Psoas muscle (tissue), 8 donors: Measurements from ENCODE around the gene FBLN5. TPM values are rescaled to one million over a fixed set of nuclear protein-coding genes. Genes with fewer than 3 reads are reported as not detected.

ENCODE experiments used
- ATAC-seq, 4 donors: fragments of 200-7000 bp; cut with Tn5 transposase; one replicate each; pipeline ENCODE4 v1.9.1; 2020; ENCODE audit warnings: moderate library complexity in 3 of 4, mild to moderate bottlenecking in 2 of 4
- DNase-seq, 2 donors: peaks; one replicate each; pipeline ENCODE4 v3.0.0-alpha.2; 2020
- H3K27ac ChIP-seq: fragments of 200-600 bp; one replicate; pipeline ENCODE4 v1.8.0; 2022
- H3K27me3 ChIP-seq, 3 donors: fragments of 200-600 bp in 1 of 3; one replicate each; pipeline versions ENCODE4 v1.6.1 to v1.8.0; 2013 to 2022; ENCODE audit warnings: low read length in 2 of 3, mild to moderate bottlenecking in 2 of 3, moderate library complexity in 1 of 3; ENCODE audit not compliant: insufficient read depth in 3 of 3
- H3K36me3 ChIP-seq, 2 donors: fragments of 200-600 bp in 1 of 2; one replicate each; pipeline versions ENCODE4 v1.6.1 to v1.8.0; 2013 to 2022; ENCODE audit warnings: low read depth in 1 of 2, mild to moderate bottlenecking in 1 of 2, moderate library complexity in 1 of 2; ENCODE audit not compliant: insufficient read depth in 1 of 2
- H3K4me1 ChIP-seq: fragments of 200-600 bp; one replicate; pipeline ENCODE4 v1.8.0; 2022
- H3K4me3 ChIP-seq: fragments of 200-600 bp; one replicate; pipeline ENCODE4 v1.8.0; 2022; ENCODE audit warnings: mild to moderate bottlenecking
- H3K9me3 ChIP-seq: fragments of 200-600 bp; one replicate; pipeline ENCODE4 v1.8.0; 2022
- WGBS, 3 donors: extraction: QIAGEN DNeasy Blood & Tissue Kit; methylation state at CpG; one replicate each; pipeline versions ENCODE4 v1.1.6 to v1.1.7; 2013; 5-methylcytosine and 5-hydroxymethylcytosine counted together
- intact Hi-C, 2 donors: fragments of 100-400 bp; cut with DNase I; formaldehyde crosslinking; loops; one replicate each; pipeline versions ENCODE4 v1.11.0 to v1.14.2; 2022
- polyA plus RNA-seq, 3 donors: library from polyadenylated mRNA; stranded (reverse); fragments of 200-250 nt; gene quantifications; one replicate each; pipeline ENCODE4 v1.2.3, GENCODE V29; 2013
- total RNA-seq, 4 donors: library from RNA; stranded (reverse); fragmentation: NEBNext Ultra II Directional in 2 of 4; extraction: Animal tissue kit (Norgen Biotek cat#: 25700) in 2 of 4; gene quantifications; one replicate each; pipeline versions ENCODE4 v1.2.1 to v1.2.4, GENCODE V29; 2021 to 2023
- TF ChIP-seq, protein P1 (sequence below): fragments of 200-600 bp; IDR thresholded peaks from one replicate; pipeline ENCODE4 v1.8.0; 2022; ENCODE audit warnings: antibody characterized with exemption
- donor health status: healthy with polysubstance abuse.
- donor health status: DM: no; HTN: no; CAD: no; lungs with moderate emphysema.
- donor health status: Bipolar disorder and iron deficiency.
- donor health status: healthy.
- donor health status: DM: yes; HTN: yes; CAD: no.
- donor health status: DM: no; HTN: no; CAD: no.
- donor health status: DM: no; HTN: no; CAD: no.
- donor health status: DM: yes; HTN: yes; CAD: no.

Gene FBLN5
- total and polyA plus RNA-seq, 7 donors = 12.3 to 37.8 (median 16.7) TPM

DNA sequence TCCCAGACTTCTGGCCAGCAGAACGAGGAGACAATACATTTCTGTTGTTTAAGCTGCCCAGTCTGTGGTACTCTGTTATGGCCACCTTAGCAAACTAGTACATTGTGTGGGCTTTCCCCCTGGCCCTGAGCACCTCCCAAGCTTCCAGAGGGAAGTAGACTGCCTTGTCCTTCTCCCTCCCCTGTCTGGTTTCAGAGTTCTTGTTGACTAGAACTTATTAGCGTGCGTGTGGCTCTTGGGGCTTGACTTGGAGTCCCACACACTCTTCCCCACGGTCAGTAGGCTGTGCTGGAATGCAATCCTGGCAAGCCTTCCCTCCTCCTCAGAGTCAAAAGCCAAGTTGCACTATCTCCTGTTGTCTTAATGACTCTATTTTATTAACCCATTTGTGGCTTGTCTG, 27.7 kb downstream of the FBLN5 start:
- Histone ChIP-seq H3K9me3 (no peaks in the 10 kb centered on the region), H3K36me3 (no peaks in the 10 kb centered on the region), H3K27ac (no peak overlapping the region), H3K27me3 (no peaks in the 10 kb centered on the region), H3K4me1 (no peaks in the 10 kb centered on the region), H3K4me3 (no peak overlapping the region)
- ATAC-seq = peak in 3 of 4 donors; percentile 39 to 70 (median 41)
- TF ChIP-seq, protein P1, sequence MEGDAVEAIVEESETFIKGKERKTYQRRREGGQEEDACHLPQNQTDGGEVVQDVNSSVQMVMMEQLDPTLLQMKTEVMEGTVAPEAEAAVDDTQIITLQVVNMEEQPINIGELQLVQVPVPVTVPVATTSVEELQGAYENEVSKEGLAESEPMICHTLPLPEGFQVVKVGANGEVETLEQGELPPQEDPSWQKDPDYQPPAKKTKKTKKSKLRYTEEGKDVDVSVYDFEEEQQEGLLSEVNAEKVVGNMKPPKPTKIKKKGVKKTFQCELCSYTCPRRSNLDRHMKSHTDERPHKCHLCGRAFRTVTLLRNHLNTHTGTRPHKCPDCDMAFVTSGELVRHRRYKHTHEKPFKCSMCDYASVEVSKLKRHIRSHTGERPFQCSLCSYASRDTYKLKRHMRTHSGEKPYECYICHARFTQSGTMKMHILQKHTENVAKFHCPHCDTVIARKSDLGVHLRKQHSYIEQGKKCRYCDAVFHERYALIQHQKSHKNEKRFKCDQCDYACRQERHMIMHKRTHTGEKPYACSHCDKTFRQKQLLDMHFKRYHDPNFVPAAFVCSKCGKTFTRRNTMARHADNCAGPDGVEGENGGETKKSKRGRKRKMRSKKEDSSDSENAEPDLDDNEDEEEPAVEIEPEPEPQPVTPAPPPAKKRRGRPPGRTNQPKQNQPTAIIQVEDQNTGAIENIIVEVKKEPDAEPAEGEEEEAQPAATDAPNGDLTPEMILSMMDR = no peak
- peak; percentile 36 to 76 for DNase-seq
- intact Hi-C loops = no loop called here
- WGBS, 3 donors = 22 to 31% (median 25%) methylated on average over 4 of the region's 4 CpGs

DNA sequence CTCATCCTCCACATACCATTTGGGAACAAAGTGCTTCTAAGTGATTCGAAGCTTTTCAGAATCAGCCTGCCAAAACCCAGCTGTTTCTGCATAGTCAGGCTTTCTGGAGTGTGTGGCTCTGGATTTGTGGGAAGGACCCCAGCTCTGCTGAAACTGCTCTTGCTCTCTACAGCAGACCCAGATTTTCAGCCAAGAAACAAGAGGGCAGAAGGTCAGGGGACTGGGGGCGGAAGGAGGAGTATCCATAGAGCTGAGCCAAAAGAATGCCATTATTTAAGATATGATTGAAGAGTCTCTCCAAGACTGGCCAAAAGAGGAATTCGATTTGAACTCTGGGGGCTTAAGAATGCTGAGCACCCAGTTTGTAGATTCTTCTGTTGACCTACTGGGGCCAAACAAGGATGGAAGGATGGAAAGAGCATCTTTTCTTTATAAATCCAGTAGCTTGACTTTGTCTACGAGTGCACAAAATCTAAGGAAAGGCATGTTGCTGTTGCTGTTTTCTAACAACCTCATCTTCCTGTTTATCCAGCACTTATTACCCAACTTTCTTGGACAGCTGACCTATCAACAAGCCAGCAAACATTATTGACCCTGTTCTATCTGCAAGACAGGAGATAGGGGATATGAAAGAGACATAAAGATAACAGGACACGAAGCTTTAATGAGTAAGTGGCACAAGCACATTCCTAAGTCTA, 29.2 kb downstream of the FBLN5 start:
- TF ChIP-seq, protein P1 = no peak
- Histone ChIP-seq H3K36me3 (no peaks in the 10 kb centered on the region), H3K27ac (no peak overlapping the region), H3K4me1 (no peaks in the 10 kb centered on the region), H3K4me3 (no peak overlapping the region), H3K27me3 (no peaks in the 10 kb centered on the region), H3K9me3 (no peaks in the 10 kb centered on the region)
- DNase-seq (no peak), ATAC-seq (peak in 2 of 4 donors; percentile 28 to 52)
- intact Hi-C loops = no loop called here
- 42 to 49% (median 49%) methylated on average over 5 of the region's 5 CpGs for WGBS, 3 donors

DNA sequence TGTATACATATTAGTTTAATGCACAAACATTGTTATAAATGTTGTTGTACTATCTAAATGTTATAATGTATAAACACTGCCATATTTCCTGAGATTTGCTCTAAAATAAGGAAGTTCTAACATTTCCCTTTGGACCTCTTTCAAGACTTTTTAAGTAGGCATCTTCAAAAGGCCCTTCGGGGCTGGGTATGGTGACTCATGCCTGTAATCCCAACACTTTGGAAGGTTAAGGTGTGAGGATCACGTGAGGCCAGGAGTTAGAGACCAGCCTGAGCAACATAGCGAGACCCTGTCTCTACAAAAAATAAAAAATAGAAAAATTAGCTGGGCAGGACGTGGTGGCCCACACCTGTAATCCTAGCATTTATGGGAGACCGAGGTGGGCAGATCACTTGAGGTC, 35.5 kb downstream of the FBLN5 start:
- ATAC-seq = no peak
- 79 to 85% (median 79%) methylated on average over 5 of the region's 5 CpGs for WGBS, 3 donors
- Histone ChIP-seq H3K4me3 (no peak overlapping the region), H3K9me3 (no peaks in the 10 kb centered on the region), H3K36me3 (no peaks in the 10 kb centered on the region), H3K4me1 (no peaks in the 10 kb centered on the region), H3K27ac (no peak overlapping the region), H3K27me3 (peaks cover 0 to 2% (median 0%) of the 10 kb centered on the region in 3 donors)
- intact Hi-C loops = no loop called here
- TF ChIP-seq, protein P1 = no peak
- no peak for DNase-seq

DNA sequence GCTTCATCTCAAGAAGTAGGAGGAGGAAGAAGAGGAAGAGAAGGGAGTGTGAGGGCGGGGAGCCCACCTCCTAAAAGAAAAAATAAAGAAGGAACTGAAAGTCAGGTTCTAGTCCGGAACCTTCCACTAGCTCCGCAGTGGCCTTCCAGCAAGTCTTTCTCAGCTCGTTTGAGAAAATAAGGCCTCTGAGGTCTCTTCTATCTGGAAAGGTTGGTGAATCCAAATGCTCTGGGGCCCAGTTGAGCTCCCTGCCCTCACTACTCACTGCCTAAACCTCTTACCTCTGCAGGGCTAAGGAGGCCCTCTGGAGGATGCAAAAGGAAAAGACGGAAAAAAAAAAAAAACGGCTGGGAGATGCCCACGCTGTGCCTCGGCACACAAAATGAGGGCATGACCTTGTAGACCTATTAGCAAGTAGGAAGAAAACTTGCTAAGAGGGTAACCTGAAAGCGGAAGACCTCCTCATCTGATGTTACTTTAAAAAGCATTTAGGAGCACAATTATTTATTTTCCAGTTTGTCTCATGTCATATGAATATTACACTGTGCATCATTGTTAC, 35.9 kb downstream of the FBLN5 start:
- 34 to 48% (median 39%) methylated on average over 9 of the region's 9 CpGs for WGBS, 3 donors
- Histone ChIP-seq H3K36me3 (no peaks in the 10 kb centered on the region), H3K4me3 (no peak overlapping the region), H3K4me1 (no peaks in the 10 kb centered on the region), H3K9me3 (no peaks in the 10 kb centered on the region), H3K27ac (no peak overlapping the region), H3K27me3 (peaks cover 0 to 2% (median 0%) of the 10 kb centered on the region in 3 donors)
- ATAC-seq (peak in 2 of 4 donors; percentile 39 to 44), DNase-seq (no peak)
- TF ChIP-seq, protein P1 = peak; percentile 14
- intact Hi-C loops = no loop called here
